T-helper 17 cell (primary cell): ENCODE results near the gene CSF2RB. TPM values are rescaled to one million over a fixed set of nuclear protein-coding genes. Genes with fewer than 3 reads are reported as not detected.
A peak's percentile ranks its signal among the peaks of the same experiment; 100 is the strongest.

Experiments
- ATAC-seq: fragments of 150-1000 bp; cut with Tn5 transposase; 2 replicates; pipeline ENCODE4 v1.10.0; 2021; ENCODE audit warnings: mild to moderate bottlenecking, moderate library complexity
- DNase-seq, 3 donors: peaks; one replicate each; pipeline versions ENCODE4 v3.0.0 to v3.0.0-alpha.2; 2020 to 2021
- H3K9me3 ChIP-seq: one replicate; pipeline ENCODE4 v1.7.0; 2013; ENCODE audit warnings: low read length, mild to moderate bottlenecking; ENCODE audit not compliant: control insufficient read depth, poor library complexity, severe bottlenecking
- H3K27ac Mint-ChIP-seq: one replicate; pipeline ENCODE4 v1.8.0; 2022; ENCODE audit warnings: mild to moderate bottlenecking, moderate library complexity, mixed read lengths
- H3K27me3 Mint-ChIP-seq: one replicate; pipeline ENCODE4 v1.8.0; 2022; ENCODE audit warnings: mixed read lengths
- H3K36me3 Mint-ChIP-seq: one replicate; pipeline ENCODE4 v1.8.0; 2022; ENCODE audit warnings: low read depth, mixed read lengths
- H3K4me1 Mint-ChIP-seq: one replicate; pipeline ENCODE4 v1.8.0; 2022; ENCODE audit warnings: mild to moderate bottlenecking, mixed read lengths
- H3K4me3 Mint-ChIP-seq: one replicate; pipeline ENCODE4 v1.8.0; 2022; ENCODE audit warnings: mild to moderate bottlenecking, moderate library complexity, mixed read lengths
- total RNA-seq, 4 donors: library from RNA in 2 of 4; stranded (reverse) in 2 of 4; gene quantifications; one replicate each; pipeline ENCODE4 v1.2.3 and lab custom pipeline; 2022 to 2026

CSF2RB gene
- total RNA-seq, 2 donors from 2014 or later: 5.1 to 8.0 TPM

GRCh38 chr22:36963302-36963701, 49.9 kb downstream of the CSF2RB start:
- ATAC-seq (no peak), DNase-seq (no peak)
- H3K9me3 ChIP-seq: no peaks in the 10 kb centered on the region
- H3K4me3 Mint-ChIP-seq: no peak overlapping the region
- no peak overlapping the region for H3K27ac Mint-ChIP-seq
- H3K4me1 Mint-ChIP-seq: no peaks in the 10 kb centered on the region
- peaks cover 17% of the 10 kb centered on the region for H3K27me3 Mint-ChIP-seq
- H3K36me3 Mint-ChIP-seq: peaks cover 3% of the 10 kb centered on the region

GRCh38 chr22:36964106-36964505, 50.7 kb downstream of the CSF2RB start:
- Mint-ChIP-seq H3K4me1 (no peaks in the 10 kb centered on the region), H3K27me3 (peaks cover 17% of the 10 kb centered on the region), H3K27ac (peak overlapping the region; percentile 16), H3K36me3 (peaks cover 3% of the 10 kb centered on the region), H3K4me3 (no peak overlapping the region)
- ATAC-seq (no peak), DNase-seq (no peak)
- no peaks in the 10 kb centered on the region for H3K9me3 ChIP-seq

DNA sequence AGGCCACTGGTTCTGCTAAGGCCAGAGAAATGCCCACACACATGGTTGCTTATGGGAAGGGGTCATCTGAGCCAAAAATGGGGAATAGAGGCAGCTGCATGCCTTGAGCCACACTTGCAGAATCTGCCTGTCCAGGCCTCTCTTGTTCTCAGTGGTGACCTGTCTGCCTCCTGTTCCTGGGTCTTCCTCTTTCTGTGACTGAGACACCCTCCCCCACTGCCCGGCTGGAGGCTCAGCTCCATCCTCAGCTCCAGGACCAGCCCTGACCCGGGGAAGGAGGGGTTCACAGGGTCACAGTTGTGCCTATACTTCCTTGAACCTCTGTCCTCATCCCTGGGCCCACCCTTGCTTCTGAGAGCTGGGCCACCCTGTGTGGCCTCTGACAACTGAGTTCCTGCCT, 52.3 kb downstream of the CSF2RB start:
- H3K36me3 Mint-ChIP-seq: peaks cover 3% of the 10 kb centered on the region
- H3K4me1 Mint-ChIP-seq: no peaks in the 10 kb centered on the region
- no peak overlapping the region for H3K4me3 Mint-ChIP-seq
- peaks cover 13% of the 10 kb centered on the region for H3K27me3 Mint-ChIP-seq
- DNase-seq: no peak
- H3K9me3 ChIP-seq: no peaks in the 10 kb centered on the region
- ATAC-seq: no peak
- no peak overlapping the region for H3K27ac Mint-ChIP-seq

DNA sequence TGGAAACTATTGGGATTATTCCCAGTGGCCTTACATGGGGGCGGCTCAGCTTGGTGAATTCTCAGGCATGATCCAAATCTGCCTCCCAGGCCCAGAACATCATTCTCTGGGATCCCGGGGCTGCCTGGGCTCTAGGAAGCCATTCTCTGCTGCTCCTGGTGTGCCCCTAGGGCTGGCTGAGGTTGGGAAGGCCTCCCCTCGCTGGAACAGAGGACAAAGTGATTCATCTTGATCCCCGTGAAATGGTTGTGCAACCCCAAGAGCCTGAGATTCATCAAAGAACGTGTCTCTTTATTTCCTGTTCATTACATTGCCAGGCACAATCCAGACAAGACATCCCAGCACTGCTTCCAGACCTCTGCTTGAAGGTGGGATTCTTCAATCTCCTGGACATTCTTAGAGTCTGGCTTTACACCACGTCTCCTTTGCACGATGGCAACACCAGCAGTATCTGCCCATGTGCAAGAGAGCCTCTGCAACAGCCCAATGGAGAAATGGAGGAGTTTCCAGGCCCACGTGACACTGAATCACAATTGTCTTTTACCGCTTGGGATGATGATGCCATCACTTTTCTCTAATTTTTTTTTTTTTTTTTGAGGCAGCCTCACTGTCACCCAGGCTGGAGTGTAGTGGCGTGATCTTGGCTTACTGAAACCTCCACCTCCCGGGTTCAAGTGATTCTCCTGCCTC, 53.6 kb downstream of the CSF2RB start:
- no peaks in the 10 kb centered on the region for H3K4me1 Mint-ChIP-seq

DNA sequence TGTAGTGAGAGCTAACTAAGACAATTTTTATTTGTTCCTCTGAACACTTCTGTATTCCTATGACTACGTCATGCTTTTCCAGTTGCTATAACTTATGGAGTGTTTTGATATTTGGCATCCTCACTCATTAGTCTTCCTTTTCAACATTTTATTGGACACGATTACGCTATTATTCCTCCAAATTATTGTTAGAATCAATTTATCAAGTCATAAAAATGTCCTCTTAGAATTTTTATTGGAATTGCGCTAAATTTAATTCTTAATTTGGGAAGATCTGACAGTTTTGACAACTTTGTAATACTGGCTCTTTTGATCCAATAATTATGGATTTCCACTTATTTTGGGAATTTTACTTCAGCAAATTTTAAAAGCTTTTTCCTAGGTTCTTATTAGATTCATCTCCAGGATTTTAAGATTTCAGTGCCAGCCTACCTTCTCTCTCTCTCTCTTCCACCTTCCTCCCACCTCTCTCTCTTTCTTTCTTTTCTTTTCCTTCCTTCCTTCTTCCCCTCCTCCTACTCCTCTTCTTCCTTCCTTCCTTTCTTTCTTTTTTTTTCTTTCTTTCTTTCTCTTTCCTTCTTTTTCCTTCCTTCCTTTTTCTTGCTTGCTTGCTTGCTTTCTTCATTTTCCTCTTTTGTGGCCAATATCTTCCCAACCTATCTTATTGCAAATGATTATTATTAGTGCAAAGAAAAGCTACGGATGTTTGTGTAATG, 55.0 kb downstream of the CSF2RB start:
- H3K27ac Mint-ChIP-seq: no peak overlapping the region
- ATAC-seq (no peak), DNase-seq (no peak)
- H3K9me3 ChIP-seq: no peaks in the 10 kb centered on the region
- H3K27me3 Mint-ChIP-seq: no peaks in the 10 kb centered on the region
- H3K4me3 Mint-ChIP-seq: peak overlapping the region; percentile 59
- no peaks in the 10 kb centered on the region for H3K36me3 Mint-ChIP-seq
- H3K4me1 Mint-ChIP-seq: no peaks in the 10 kb centered on the region

More for the DNA sequence above, 53.6 kb downstream of the CSF2RB start:
- no peak for ATAC-seq
- DNase-seq: no peak
- Mint-ChIP-seq H3K27me3 (peaks cover under 1% of the 10 kb centered on the region), H3K27ac (no peak overlapping the region), H3K36me3 (no peaks in the 10 kb centered on the region), H3K4me3 (no peak overlapping the region)
- H3K9me3 ChIP-seq: no peaks in the 10 kb centered on the region

DNA sequence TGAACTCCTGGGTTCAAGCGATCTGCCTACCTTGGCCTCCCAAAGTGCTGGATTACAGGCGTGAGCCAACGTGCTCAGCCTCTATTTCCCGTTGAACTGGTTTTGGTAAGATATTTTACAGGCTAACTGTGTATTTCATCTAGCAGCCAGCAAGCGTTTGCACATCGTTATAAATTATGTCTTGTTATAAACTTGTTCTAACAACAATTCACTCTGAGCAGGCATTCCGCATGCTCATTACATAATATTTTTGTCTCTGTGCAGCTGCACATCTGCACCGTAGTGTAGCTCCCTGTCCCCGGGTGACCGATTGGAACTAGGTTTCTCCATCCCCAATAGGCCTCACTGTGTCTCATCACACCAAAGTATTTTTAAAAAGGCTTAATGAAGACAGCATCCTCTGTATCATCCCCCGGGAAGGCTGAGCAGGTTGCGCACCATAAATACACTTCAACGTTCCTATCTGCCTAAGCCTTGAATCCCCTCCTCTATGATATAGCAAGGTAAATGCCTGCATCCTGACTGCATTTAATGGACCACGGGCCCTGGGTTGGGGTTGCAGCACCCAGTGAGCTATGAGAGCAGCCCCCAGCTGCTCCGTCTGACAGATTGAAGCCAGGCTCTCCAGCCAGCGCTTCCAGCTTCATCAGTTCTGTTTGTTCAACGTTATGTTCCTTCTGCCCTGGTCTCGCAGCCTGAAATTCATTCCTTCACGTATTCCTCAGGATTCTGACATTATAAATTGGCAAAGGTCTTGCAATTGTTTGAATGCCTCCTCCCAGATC, 58.1 kb downstream of the CSF2RB start:
- H3K4me3 Mint-ChIP-seq: no peak overlapping the region
- no peaks in the 10 kb centered on the region for H3K9me3 ChIP-seq
- no peak for ATAC-seq
- no peaks in the 10 kb centered on the region for H3K4me1 Mint-ChIP-seq
- no peak overlapping the region for H3K27ac Mint-ChIP-seq
- H3K36me3 Mint-ChIP-seq: no peaks in the 10 kb centered on the region
- no peak for DNase-seq
- no peaks in the 10 kb centered on the region for H3K27me3 Mint-ChIP-seq

GRCh38 chr22:36976606-36977005, 63.2 kb downstream of the CSF2RB start:
- no peaks in the 10 kb centered on the region for H3K9me3 ChIP-seq
- peak overlapping the region; percentile 97 for H3K4me3 Mint-ChIP-seq
- peak overlapping the region; percentile 88 for H3K27ac Mint-ChIP-seq
- ATAC-seq (no peak), DNase-seq (no peak)
- H3K36me3 Mint-ChIP-seq: no peaks in the 10 kb centered on the region
- peaks cover 11% of the 10 kb centered on the region for H3K4me1 Mint-ChIP-seq
- H3K27me3 Mint-ChIP-seq: peaks cover 4% of the 10 kb centered on the region

DNA sequence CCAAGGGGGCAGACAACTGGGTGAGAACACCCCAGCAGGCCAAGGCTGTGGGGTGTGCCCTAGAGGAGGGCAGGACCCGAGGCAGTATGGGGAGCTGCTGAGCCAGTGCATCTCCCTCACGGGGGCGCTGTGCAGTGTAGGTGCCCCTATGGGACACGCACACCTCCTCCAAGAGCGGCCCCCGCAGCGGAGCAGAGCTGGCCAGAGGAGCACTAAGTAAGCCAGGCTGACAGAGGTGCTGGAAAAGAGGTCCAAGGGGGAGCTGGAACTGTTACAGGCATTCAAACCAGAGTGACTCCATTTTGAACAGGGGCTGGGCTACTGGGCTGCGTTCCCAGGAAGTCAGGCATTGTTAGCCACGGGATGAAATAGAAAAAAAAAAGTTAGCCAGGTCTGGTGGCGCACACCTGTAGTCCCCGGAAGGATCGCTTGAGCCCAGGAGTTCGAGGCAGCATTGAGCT, 64.0 kb downstream of the CSF2RB start:
- peaks cover 11% of the 10 kb centered on the region for H3K4me1 Mint-ChIP-seq
- ATAC-seq: peak; percentile 92
- no peaks in the 10 kb centered on the region for H3K36me3 Mint-ChIP-seq
- DNase-seq: peak; percentile 55 to 71 (median 61)
- H3K4me3 Mint-ChIP-seq: peak overlapping the region; percentile 97
- peak overlapping the region; percentile 88 for H3K27ac Mint-ChIP-seq
- H3K27me3 Mint-ChIP-seq: peaks cover 9% of the 10 kb centered on the region
- no peaks in the 10 kb centered on the region for H3K9me3 ChIP-seq

- H3K27ac Mint-ChIP-seq: peak overlapping the region; percentile 88
- H3K4me1 Mint-ChIP-seq: peaks cover 11% of the 10 kb centered on the region
- ATAC-seq (peak; percentile 90), DNase-seq (peak; percentile 83 to 86 (median 84))
- H3K36me3 Mint-ChIP-seq: no peaks in the 10 kb centered on the region
- peaks cover 16% of the 10 kb centered on the region for H3K27me3 Mint-ChIP-seq
- no peaks in the 10 kb centered on the region for H3K9me3 ChIP-seq
- H3K4me3 Mint-ChIP-seq: peak overlapping the region; percentile 97
Measured at GRCh38 chr22:36977947-36978660, 64.7 kb downstream of the CSF2RB start.

DNA sequence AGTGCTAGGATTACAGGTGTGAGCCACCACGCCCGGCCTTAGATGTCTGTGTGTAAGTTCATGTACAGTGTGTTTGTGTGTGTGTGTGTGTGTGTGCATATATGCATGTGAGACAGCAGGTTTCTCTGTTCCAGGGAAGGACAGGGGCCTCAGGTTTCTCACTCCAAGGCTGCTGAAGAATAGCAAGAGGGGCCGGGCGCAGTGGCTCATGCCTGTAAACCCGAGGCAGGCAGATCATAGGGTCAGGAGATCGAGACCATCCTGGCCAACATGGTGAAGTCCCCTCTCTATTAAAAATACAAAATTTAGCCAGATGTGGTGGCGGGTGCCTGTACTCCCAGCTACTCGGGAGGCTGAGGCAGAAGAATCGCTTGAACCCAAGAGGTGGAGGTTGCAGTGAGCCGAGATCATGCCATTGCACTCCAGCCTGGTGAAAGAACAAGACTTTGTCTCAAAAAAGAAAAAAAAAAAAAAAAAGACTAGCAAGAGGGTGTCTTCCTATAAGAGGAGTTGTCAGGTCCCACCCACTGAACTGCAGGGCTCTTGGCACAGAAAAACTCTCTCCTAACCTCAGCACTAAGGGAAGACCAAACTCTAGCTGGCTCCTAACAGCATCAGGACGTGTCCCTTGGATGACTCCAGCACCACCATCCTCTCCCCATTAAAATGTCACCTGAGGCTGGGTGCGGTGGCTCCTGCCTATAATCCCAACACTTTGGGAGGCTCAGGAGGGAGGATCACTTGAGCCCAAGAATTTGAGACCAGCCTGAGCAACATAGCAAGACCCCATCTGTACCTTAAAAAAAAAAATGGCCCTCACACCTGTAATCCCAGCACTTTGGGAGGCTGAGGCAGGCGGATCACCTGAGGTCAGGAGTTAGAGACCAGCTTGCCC, 65.8 kb downstream of the CSF2RB start:
- no peaks in the 10 kb centered on the region for H3K36me3 Mint-ChIP-seq
- peaks cover 11% of the 10 kb centered on the region for H3K4me1 Mint-ChIP-seq
- H3K27me3 Mint-ChIP-seq: peaks cover 22% of the 10 kb centered on the region
- H3K27ac Mint-ChIP-seq: peak overlapping the region; percentile 2
- H3K4me3 Mint-ChIP-seq: no peak overlapping the region
- H3K9me3 ChIP-seq: no peaks in the 10 kb centered on the region
- ATAC-seq (no peak), DNase-seq (no peak)

- peaks cover 22% of the 10 kb centered on the region for H3K27me3 Mint-ChIP-seq
- H3K4me1 Mint-ChIP-seq: peaks cover 11% of the 10 kb centered on the region
- no peak for ATAC-seq
- H3K27ac Mint-ChIP-seq: no peak overlapping the region
- no peak overlapping the region for H3K4me3 Mint-ChIP-seq
- H3K9me3 ChIP-seq: peaks cover 11% of the 10 kb centered on the region
- no peak for DNase-seq
- H3K36me3 Mint-ChIP-seq: no peaks in the 10 kb centered on the region
Measured at GRCh38 chr22:36981247-36981775, 67.9 kb downstream of the CSF2RB start.

GRCh38 chr22:36982136-36982535, 68.7 kb downstream of the CSF2RB start:
- ATAC-seq (no peak), DNase-seq (no peak)
- peaks cover 8% of the 10 kb centered on the region for H3K4me1 Mint-ChIP-seq
- H3K36me3 Mint-ChIP-seq: no peaks in the 10 kb centered on the region
- no peak overlapping the region for H3K27ac Mint-ChIP-seq
- H3K27me3 Mint-ChIP-seq: peaks cover 22% of the 10 kb centered on the region
- peaks cover 14% of the 10 kb centered on the region for H3K9me3 ChIP-seq
- peak overlapping the region; percentile 33 for H3K4me3 Mint-ChIP-seq
